Nephron progenitor cell (in vitro differentiated cells): ENCODE data around the gene LDLRAD4.
"Not testable (repeated sequence)": the region's sequence is repeated elsewhere in the genome, so short reads cannot be mapped to it uniquely, and the experiment has no call there.

Source experiments
- DNase-seq: peaks from one replicate; pipeline ENCODE4 v3.0.0; 2021
- H3K27ac Mint-ChIP-seq: 2 replicates; pipeline ENCODE4 v1.8.0; 2021; ENCODE audit warnings: mild to moderate bottlenecking, moderate library complexity, mixed read lengths
- H3K27me3 Mint-ChIP-seq: 2 replicates; pipeline ENCODE4 v1.8.0; 2021; ENCODE audit warnings: mild to moderate bottlenecking, low read depth, mixed read lengths; ENCODE audit not compliant: poor library complexity
- H3K36me3 Mint-ChIP-seq: 2 replicates; pipeline ENCODE4 v1.8.0; 2021; ENCODE audit warnings: low read depth, mixed read lengths
- H3K4me1 Mint-ChIP-seq: 2 replicates; pipeline ENCODE4 v1.8.0; 2021; ENCODE audit warnings: mixed read lengths
- H3K4me3 Mint-ChIP-seq: 2 replicates; pipeline ENCODE4 v1.8.0; 2021; ENCODE audit warnings: mild to moderate bottlenecking, moderate library complexity, mixed read lengths
- H3K9me3 Mint-ChIP-seq: 2 replicates; pipeline ENCODE4 v1.8.0; 2021; ENCODE audit warnings: mild to moderate bottlenecking, moderate library complexity, mixed read lengths
- CTCF ChIP-seq: fragments of 200-600 bp; sonication (generic); IDR thresholded peaks from 2 replicates; pipeline ENCODE4 v1.5.0; 2021; ENCODE audit warnings: antibody characterized with exemption

Gene LDLRAD4

GRCh38 chr18:13485182-13485581 lies 266.6 kb downstream of the LDLRAD4 start:
- Mint-ChIP-seq H3K9me3 (peaks cover 7% of the 10 kb centered on the region), H3K27ac (no peak overlapping the region), H3K36me3 (no peaks in the 10 kb centered on the region), H3K27me3 (peaks cover 10% of the 10 kb centered on the region), H3K4me3 (no peak overlapping the region), H3K4me1 (peaks cover 24% of the 10 kb centered on the region)
- no peak for DNase-seq
- no peak for TF ChIP-seq CTCF

- Mint-ChIP-seq H3K4me1 (peaks cover 24% of the 10 kb centered on the region), H3K9me3 (peaks cover 3% of the 10 kb centered on the region), H3K27me3 (peaks cover 6% of the 10 kb centered on the region), H3K36me3 (no peaks in the 10 kb centered on the region), H3K27ac (no peak overlapping the region), H3K4me3 (no peak overlapping the region)
- DNase-seq: no peak
- TF ChIP-seq CTCF: no peak
Measured at GRCh38 chr18:13485604-13486003, 267.0 kb downstream of the LDLRAD4 start.

GRCh38 chr18:13486284-13486683 lies 267.7 kb downstream of the LDLRAD4 start:
- peaks cover 24% of the 10 kb centered on the region for H3K4me1 Mint-ChIP-seq
- peaks cover 3% of the 10 kb centered on the region for H3K27me3 Mint-ChIP-seq
- no peak overlapping the region for H3K4me3 Mint-ChIP-seq
- peaks cover 3% of the 10 kb centered on the region for H3K9me3 Mint-ChIP-seq
- no peak for DNase-seq
- H3K27ac Mint-ChIP-seq: no peak overlapping the region
- no peaks in the 10 kb centered on the region for H3K36me3 Mint-ChIP-seq
- TF ChIP-seq CTCF: no peak

- Mint-ChIP-seq H3K27me3 (peaks cover 3% of the 10 kb centered on the region), H3K36me3 (no peaks in the 10 kb centered on the region), H3K27ac (no peak overlapping the region), H3K4me1 (peaks cover 21% of the 10 kb centered on the region), H3K4me3 (no peak overlapping the region), H3K9me3 (peaks cover 3% of the 10 kb centered on the region)
- no peak for DNase-seq
- TF ChIP-seq CTCF: no peak
Measured at GRCh38 chr18:13486686-13487085, 268.1 kb downstream of the LDLRAD4 start.

- Mint-ChIP-seq H3K9me3 (peaks cover 3% of the 10 kb centered on the region), H3K4me1 (peaks cover 19% of the 10 kb centered on the region), H3K27me3 (peaks cover 7% of the 10 kb centered on the region), H3K36me3 (no peaks in the 10 kb centered on the region), H3K27ac (no peak overlapping the region), H3K4me3 (no peak overlapping the region)
- no peak for DNase-seq
- TF ChIP-seq CTCF: no peak
Measured at GRCh38 chr18:13487237-13487636, 268.7 kb downstream of the LDLRAD4 start.

GRCh38 chr18:13488281-13488929 lies 269.8 kb downstream of the LDLRAD4 start:
- Mint-ChIP-seq H3K36me3 (no peaks in the 10 kb centered on the region), H3K9me3 (peaks cover 3% of the 10 kb centered on the region), H3K27ac (no peak overlapping the region), H3K4me3 (no peak overlapping the region), H3K27me3 (peaks cover 8% of the 10 kb centered on the region), H3K4me1 (peaks cover 19% of the 10 kb centered on the region)
- DNase-seq: no peak
- no peak for TF ChIP-seq CTCF

GRCh38 chr18:13489303-13489702 lies 270.7 kb downstream of the LDLRAD4 start:
- DNase-seq, H3K36me3 Mint-ChIP-seq, H3K9me3 Mint-ChIP-seq, H3K27ac Mint-ChIP-seq, H3K4me3 Mint-ChIP-seq: not testable (repeated sequence)
- Mint-ChIP-seq H3K27me3 (peaks cover 11% of the 10 kb centered on the region), H3K4me1 (peaks cover 19% of the 10 kb centered on the region)
